Keratinocyte (primary cell): ENCODE measurements around the gene ZNF790. TPM values are rescaled to one million over a fixed set of nuclear protein-coding genes. Genes with fewer than 3 reads are reported as not detected.

Source experiments
- DNase-seq: peaks from one replicate; pipeline ENCODE4 v3.0.0-alpha.2; 2011; ENCODE audit warnings: low read depth, missing footprints, low spot score
- FAIRE-seq: peaks from 2 replicates; lab custom pipeline; 2011; peaks lifted over from hg19 to GRCh38; lab: Jason Lieb, UNC
- H2AFZ ChIP-seq: 2 replicates; pipeline ENCODE4 v1.6.0; 2012; ENCODE audit warnings: low read length, control low read depth, inconsistent platforms; ENCODE audit not compliant: control insufficient read depth
- H3K27ac ChIP-seq: 2 replicates; pipeline ENCODE4 v1.5.1; 2011; ENCODE audit warnings: low read length; ENCODE audit not compliant: control insufficient read depth, insufficient read depth
- H3K27me3 ChIP-seq: 3 replicates; pipeline ENCODE4 v1.6.0; 2011; ENCODE audit warnings: low read length; ENCODE audit not compliant: control insufficient read depth, insufficient read depth; ENCODE audit errors: extremely low read depth
- H3K36me3 ChIP-seq, 2 experiments: 2 replicates in 1 of 2; 3 replicates in 1 of 2; pipeline ENCODE4 v1.5.1; 2011; ENCODE audit warnings: low read length in 2 of 2, mild to moderate bottlenecking in 1 of 2; ENCODE audit not compliant: control insufficient read depth in 2 of 2, insufficient read depth in 2 of 2; ENCODE audit errors: extremely low read depth in 1 of 2
- H3K4me1 ChIP-seq: 3 replicates; pipeline ENCODE4 v1.5.1; 2011; ENCODE audit warnings: low read length; ENCODE audit not compliant: control insufficient read depth, insufficient read depth; ENCODE audit errors: extremely low read depth
- H3K4me2 ChIP-seq: 3 replicates; pipeline ENCODE4 v1.6.0; 2011; ENCODE audit warnings: low read depth, low read length; ENCODE audit not compliant: control insufficient read depth, insufficient read depth; ENCODE audit errors: extremely low read depth
- H3K4me3 ChIP-seq, 3 experiments: fragments of 200-600 bp in 1 of 3; sonication (generic) in 1 of 3; 2 replicates in 2 of 3; 3 replicates in 1 of 3; pipeline ENCODE4 v1.5.1; 2011 to 2016; ENCODE audit warnings: low read length in 3 of 3, mild to moderate bottlenecking in 3 of 3, control low read depth in 2 of 3, inconsistent platforms in 1 of 3, low read depth in 1 of 3, mixed read lengths in 1 of 3, mixed run types in 1 of 3, moderate library complexity in 1 of 3; ENCODE audit not compliant: control insufficient read depth in 2 of 3, insufficient read depth in 2 of 3; ENCODE audit errors: extremely low read depth in 1 of 3
- H3K79me2 ChIP-seq: 2 replicates; pipeline ENCODE4 v1.6.0; 2012; ENCODE audit warnings: low read length; ENCODE audit not compliant: control insufficient read depth, insufficient read depth
- H3K9ac ChIP-seq: 3 replicates; pipeline ENCODE4 v1.6.0; 2011; ENCODE audit warnings: low read length; ENCODE audit not compliant: control insufficient read depth, insufficient read depth; ENCODE audit errors: extremely low read depth
- H3K9me1 ChIP-seq: 3 replicates; pipeline ENCODE4 v1.6.0; 2011; ENCODE audit warnings: low read length; ENCODE audit not compliant: control insufficient read depth, insufficient read depth; ENCODE audit errors: extremely low read depth
- H3K9me3 ChIP-seq: 2 replicates; pipeline ENCODE4 v1.5.1; 2012; ENCODE audit warnings: low read depth, low read length; ENCODE audit not compliant: control insufficient read depth
- H4K20me1 ChIP-seq: 3 replicates; pipeline ENCODE4 v1.6.0; 2011; ENCODE audit warnings: low read length; ENCODE audit not compliant: control insufficient read depth, insufficient read depth; ENCODE audit errors: extremely low read depth
- CTCF ChIP-seq, 3 experiments: IDR thresholded peaks in 1 of 3; conservative IDR thresholded peaks in 1 of 3; optimal IDR thresholded peaks in 1 of 3; 2 replicates in 2 of 3; 3 replicates in 1 of 3; pipeline versions ENCODE3 to v1.5.1; 2011; ENCODE audit warnings: low read length in 3 of 3, mild to moderate bottlenecking in 3 of 3, moderate library complexity in 2 of 3, control low read depth in 1 of 3, inconsistent platforms in 1 of 3; ENCODE audit not compliant: insufficient read depth in 2 of 3; ENCODE audit errors: extremely low read depth in 1 of 3
- EZH2 ChIP-seq: IDR thresholded peaks from one replicate; pipeline ENCODE4 v1.6.1; 2012; ENCODE audit warnings: inconsistent platforms, mild to moderate bottlenecking, low read length, moderate library complexity
- dilution Hi-C: fragments of 300-500 bp; cut with MboI; formaldehyde crosslinking; loops from one replicate; pipeline ENCODE4 v1.7.0; 2020; ENCODE audit warnings: low sequenced_read_pairs; ENCODE audit not compliant: extremely low pct_ligation_motif_present
- polyA minus RNA-seq, 3 experiments: library from RNA; depleted of rRNA, polyadenylated mRNA; stranded (reverse); fragments of >200 nt; gene quantifications; 1 replicate in 1 of 3; 2 replicates in 1 of 3; 3 replicates in 1 of 3; pipeline ENCODE4 v1.2.3, GENCODE V29; 2011
- polyA plus RNA-seq, 5 experiments: library from polyadenylated mRNA; depleted of rRNA in 3 of 5; stranded (reverse) in 3 of 5; stranded (forward) in 1 of 5; unstranded in 1 of 5; fragments of >200 nt; gene quantifications; 1 replicate in 1 of 5; 2 replicates in 3 of 5; 3 replicates in 1 of 5; pipeline versions ENCODE4 v1.2.1 to v1.2.3, GENCODE V29; 2011 to 2012; ENCODE audit warnings: missing spikeins in 2 of 5, low read depth in 1 of 5, low replicate concordance in 1 of 5

The ZNF790 gene
- polyA plus RNA-seq: 3.9 to 4.8 TPM (median 4.3 TPM) in 3 replicates
- polyA plus RNA-seq (2011; ENCODE audit: low read depth): 1.9 TPM
- polyA plus RNA-seq (2011; cell fraction: cytosol; rRNA removed): 3.8 and 5.6 TPM in 2 replicates
- polyA plus RNA-seq (2011; cell fraction: nucleus; rRNA removed): 5.8 TPM in 2 replicates
- 4.1 and 5.1 TPM in 2 replicates for polyA plus RNA-seq (2012; ENCODE audit: low replicate concordance)
- 2.0 to 6.6 TPM (median 2.1 TPM) in 3 replicates for polyA minus RNA-seq
- 3.3 TPM for polyA minus RNA-seq (2011; cell fraction: cytosol; rRNA and poly(A)+ RNA removed)
- polyA minus RNA-seq (2011; cell fraction: nucleus; rRNA and poly(A)+ RNA removed): 4.4 and 6.2 TPM in 2 replicates

- H3K4me1 ChIP-seq: peaks cover 15% of the 10 kb centered on the region
- peak within 1 kb of the TSS; percentile 85 for H3K9ac ChIP-seq
- peak within 1 kb of the TSS; percentile 96 for H2AFZ ChIP-seq
- TF ChIP-seq CTCF (optimal IDR thresholded peaks at IDR 0.05 in 1 of 3, IDR thresholded peaks at IDR 0.05 in 1 of 3, conservative IDR thresholded peaks at IDR 0.05 in 1 of 3; ENCODE audit: extremely low read depth in 1 of 3, insufficient read depth in 2 of 3, low read length in 3 of 3) (no peak), EZH2 (no peak)
- dilution Hi-C loops: no loop called here
- DNase-seq (no peak), FAIRE-seq (peak; percentile 26)
- H3K79me2 ChIP-seq: peaks cover 53% of the 10 kb centered on the region
- no peaks in the 10 kb centered on the region for H4K20me1 ChIP-seq
- peaks cover 3% of the 10 kb centered on the region for H3K9me3 ChIP-seq
- H3K4me2 ChIP-seq: peak within 1 kb of the TSS; percentile 96
- no peaks in the 10 kb centered on the region for H3K27me3 ChIP-seq
- H3K4me3 ChIP-seq: peak within 1 kb of the TSS; percentile 59 to 89 (median 88)
- H3K27ac ChIP-seq: peak within 1 kb of the TSS; percentile 78
- peaks cover 3 to 6% of the 10 kb centered on the region in 2 experiments for H3K36me3 ChIP-seq
- H3K9me1 ChIP-seq: no peaks in the 10 kb centered on the region
Observed at GRCh38 chr19:36837906-36838783, at the start of gene ZNF790. Gene ZNF790, minus strand, starts transcription at chr19:36838387. Its CDS starts 12,768 bp downstream, at chr19:36825619.

GRCh38 chr19:36876993-36877938, 39.1 kb upstream of the ZNF790 start:
- Histone ChIP-seq H3K79me2 (no peaks in the 10 kb centered on the region), H3K27me3 (no peaks in the 10 kb centered on the region), H3K36me3 (peaks cover 0 to 3% of the 10 kb centered on the region in 2 experiments), H3K9me3 (peaks cover 18% of the 10 kb centered on the region), H3K27ac (no peak overlapping the region), H2AFZ (no peak overlapping the region), H4K20me1 (no peaks in the 10 kb centered on the region), H3K4me3 (no peak overlapping the region), H3K4me1 (no peaks in the 10 kb centered on the region), H3K9me1 (no peaks in the 10 kb centered on the region), H3K9ac (no peak overlapping the region), H3K4me2 (no peak overlapping the region)
- dilution Hi-C loops: no loop called here
- TF ChIP-seq EZH2 (no peak), CTCF (optimal IDR thresholded peaks at IDR 0.05 in 1 of 3, IDR thresholded peaks at IDR 0.05 in 1 of 3, conservative IDR thresholded peaks at IDR 0.05 in 1 of 3; ENCODE audit: extremely low read depth in 1 of 3, insufficient read depth in 2 of 3, low read length in 3 of 3) (no peak)
- DNase-seq (no peak), FAIRE-seq (no peak)
